ENCODE results near the gene LAMA5.

The LAMA5 gene

GRCh38 chr20:62336775-62337557 lies 30.1 kb downstream of the LAMA5 start:
- no peak for TF ChIP-seq POLR2A (IDR thresholded peaks at IDR 0.05; ENCODE audit: low read depth, low read length)
- DNase-seq (ENCODE audit: insufficient read length, low spot score): no peak
- no peak for FAIRE-seq

GRCh38 chr20:62336329-62336728 lies 30.8 kb downstream of the LAMA5 start:
- DNase-seq (ENCODE audit: insufficient read length, low spot score) (no peak), FAIRE-seq (no peak)
- no peak for TF ChIP-seq POLR2A (IDR thresholded peaks at IDR 0.05; ENCODE audit: low read depth, low read length)

GRCh38 chr20:62335532-62335931 lies 31.6 kb downstream of the LAMA5 start:
- FAIRE-seq: no peak

GRCh38 chr20:62334881-62335280 lies 32.2 kb downstream of the LAMA5 start:
- FAIRE-seq: no peak
- TF ChIP-seq POLR2A (IDR thresholded peaks at IDR 0.05; ENCODE audit: low read depth, low read length): no peak
- no peak for DNase-seq (ENCODE audit: insufficient read length, low spot score)

More at GRCh38 chr20:62335532-62335931, 31.6 kb downstream of the LAMA5 start:
- no peak for DNase-seq (ENCODE audit: insufficient read length, low spot score)
- TF ChIP-seq POLR2A (IDR thresholded peaks at IDR 0.05; ENCODE audit: low read depth, low read length): no peak

- no peak for FAIRE-seq
- no peak for TF ChIP-seq POLR2A (IDR thresholded peaks at IDR 0.05; ENCODE audit: low read depth, low read length)
- no peak for DNase-seq (ENCODE audit: insufficient read length, low spot score)
These were observed 33.1 kb downstream of the LAMA5 start for GRCh38 chr20:62333820-62334595.

GRCh38 chr20:62332989-62333819 lies 33.9 kb downstream of the LAMA5 start:
- FAIRE-seq (no peak), DNase-seq (ENCODE audit: insufficient read length, low spot score) (no peak)
- TF ChIP-seq POLR2A (IDR thresholded peaks at IDR 0.05; ENCODE audit: low read depth, low read length): no peak

GRCh38 chr20:62332421-62332820 lies 34.7 kb downstream of the LAMA5 start:
- DNase-seq (ENCODE audit: insufficient read length, low spot score) (no peak), FAIRE-seq (no peak)
- TF ChIP-seq POLR2A (IDR thresholded peaks at IDR 0.05; ENCODE audit: low read depth, low read length): no peak

- no peak for FAIRE-seq
- DNase-seq (ENCODE audit: insufficient read length, low spot score): no peak
- no peak for TF ChIP-seq POLR2A (IDR thresholded peaks at IDR 0.05; ENCODE audit: low read depth, low read length)
These were observed 35.8 kb downstream of the LAMA5 start for GRCh38 chr20:62331347-62331746.

GRCh38 chr20:62330576-62331317 lies 36.4 kb downstream of the LAMA5 start:
- DNase-seq (ENCODE audit: insufficient read length, low spot score): no peak
- TF ChIP-seq POLR2A (IDR thresholded peaks at IDR 0.05; ENCODE audit: low read depth, low read length): no peak
- no peak for FAIRE-seq

- DNase-seq (ENCODE audit: insufficient read length, low spot score) (no peak), FAIRE-seq (no peak)
- TF ChIP-seq POLR2A (IDR thresholded peaks at IDR 0.05; ENCODE audit: low read depth, low read length): no peak
These were observed 37.4 kb downstream of the LAMA5 start for GRCh38 chr20:62329389-62330377.

- FAIRE-seq: no peak
- no peak for DNase-seq (ENCODE audit: insufficient read length, low spot score)
These were observed 38.3 kb downstream of the LAMA5 start for GRCh38 chr20:62328684-62329388.

More at GRCh38 chr20:62328684-62329388, 38.3 kb downstream of the LAMA5 start:
- no peak for TF ChIP-seq POLR2A (IDR thresholded peaks at IDR 0.05; ENCODE audit: low read depth, low read length)
